ENCODE data around the gene OTX2. TPM values are rescaled to one million over a fixed set of nuclear protein-coding genes. Genes with fewer than 3 reads are reported as not detected.

Gene OTX2
- total and polyA plus RNA-seq, 2 of the 4 experiments (the other 2 are of a cell fraction) = not detected

GRCh38 chr14:56810836-56811592 is 735 bp upstream of the OTX2 start:
- intact Hi-C loops (cut with micrococcal nuclease) = no loop called here
- CTCF ChIA-PET = no interaction called here
- no peak for TF ChIP-seq ELK1 (IDR thresholded peaks at IDR 0.05; ENCODE audit: borderline replicate concordance, low read depth, low read length)
- no peak for TF ChIP-seq FOS (IDR thresholded peaks at IDR 0.05; ENCODE audit: low read depth, low read length)
- TF ChIP-seq RFX5 (IDR thresholded peaks at IDR 0.05; ENCODE audit: low read depth, low read length) = no peak
- no peak for TF ChIP-seq SMC3 (IDR thresholded peaks at IDR 0.05; ENCODE audit: low read depth, low read length)
- no peak for TF ChIP-seq RAD21 (IDR thresholded peaks at IDR 0.05; ENCODE audit: low read length)
- Histone ChIP-seq H3K4me3 (ENCODE audit: insufficient read depth, low read depth, low read length) (no peak overlapping the region), H3K4me1 (ENCODE audit: control insufficient read depth, insufficient read depth, low read length) (no peaks in the 10 kb centered on the region), H3K23ac (ENCODE audit: low read depth, low read length) (no peak overlapping the region), H2BK120ac (ENCODE audit: low read depth, low read length) (no peak overlapping the region), H4K91ac (ENCODE audit: insufficient read depth, low read depth, low read length) (no peak overlapping the region), H3K9ac (ENCODE audit: low read depth, low read length) (no peak overlapping the region), H2BK15ac (ENCODE audit: low read depth, low read length) (no peak overlapping the region), H2BK5ac (ENCODE audit: low read depth, low read length, poor library complexity, severe bottlenecking) (no peak overlapping the region), H3K27ac (ENCODE audit: insufficient read depth, low read length) (no peak overlapping the region), H3K36me3 (ENCODE audit: control insufficient read depth, insufficient read depth, low read length) (no peaks in the 10 kb centered on the region), H3K27me3 (ENCODE audit: control insufficient read depth, insufficient read depth, low read length) (peaks cover 81% of the 10 kb centered on the region), H3K56ac (ENCODE audit: extremely low read depth, insufficient read depth, low read length) (no peak overlapping the region; the same call in 1 of the 2 replicates), H2AFZ (replicated peaks; ENCODE audit: low read length, poor library complexity) (no peak overlapping the region), H3K9me3 (ENCODE audit: control insufficient read depth, insufficient read depth, low read length) (peaks cover 16% of the 10 kb centered on the region; the same call in 1 of the 2 replicates), H3K9me1 (ENCODE audit: insufficient read depth, low read length) (no peaks in the 10 kb centered on the region), H2AK5ac (ENCODE audit: low read depth, low read length) (no peak overlapping the region), H4K5ac (ENCODE audit: low read depth, low read length) (no peak overlapping the region), H3K4ac (ENCODE audit: low read depth, low read length) (no peak overlapping the region), H2BK20ac (ENCODE audit: low read depth, low read length) (no peak overlapping the region), H3K79me1 (ENCODE audit: low read depth in 1 of 2, low read length in 2 of 2) (no peaks in the 10 kb centered on the region), H3K14ac (replicated peaks; ENCODE audit: low read depth, low read length) (no peak overlapping the region), H4K20me1 (ENCODE audit: insufficient read depth, low read length) (no peaks in the 10 kb centered on the region), H2AK9ac (replicated peaks; ENCODE audit: low read depth, low read length, poor library complexity) (no peak overlapping the region), H4K8ac (ENCODE audit: low read depth in 2 of 2, low read length in 2 of 2) (no peak overlapping the region), H3K4me2 (ENCODE audit: low read depth, low read length) (no peak overlapping the region), H3K18ac (ENCODE audit: low read depth, low read length) (no peak overlapping the region)
- WGBS, 2 experiments (ENCODE audit: extremely low coverage in 2 of 2, insufficient read length in 1 of 2) = 1% methylated on average over 18 of the region's 31 CpGs; no CpG with 5 or more reads in 1 of the 2 experiments
- POLR2A ChIA-PET (ENCODE audit: unreplicated experiment) = no interaction called here
- in situ Hi-C loops (cut with MboI; ENCODE audit: low sequenced_read_pairs) = no loop called here
- BruUV-seq (replicated peaks) = no TSS peak
- DNase-seq (no peak), ATAC-seq (ENCODE audit: low read depth) (no peak)
- dilution Hi-C loops (cut with HindIII; ENCODE audit: low sequenced_read_pairs, unreplicated experiment) = no loop called here

Data from IMR-90 (cell line).